ENCODE results near the gene GRHL1.
A peak's percentile ranks its signal among the peaks of the same experiment; 100 is the strongest.

Gene GRHL1

DNA sequence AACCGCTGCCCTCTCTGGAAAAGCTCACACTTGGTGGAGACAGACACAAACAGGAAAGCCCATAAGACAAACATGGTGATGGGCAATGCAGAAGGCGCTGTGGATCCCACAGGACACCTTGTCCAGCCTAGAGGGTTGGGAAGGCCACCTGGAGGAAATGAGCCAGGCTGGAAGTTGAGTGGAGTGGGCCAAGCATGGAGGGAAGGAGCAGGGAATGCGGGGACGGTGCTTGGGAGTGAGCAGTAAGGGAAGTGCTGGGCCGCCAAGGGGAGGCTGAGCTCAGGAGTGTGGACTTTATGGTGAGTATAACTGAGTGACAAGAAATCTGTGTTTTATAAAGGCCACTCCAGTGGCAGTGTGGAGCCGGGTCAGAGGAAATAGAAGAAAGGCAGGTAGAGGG, 2.8 kb upstream of the GRHL1 start:
- no peak for DNase-seq

DNA sequence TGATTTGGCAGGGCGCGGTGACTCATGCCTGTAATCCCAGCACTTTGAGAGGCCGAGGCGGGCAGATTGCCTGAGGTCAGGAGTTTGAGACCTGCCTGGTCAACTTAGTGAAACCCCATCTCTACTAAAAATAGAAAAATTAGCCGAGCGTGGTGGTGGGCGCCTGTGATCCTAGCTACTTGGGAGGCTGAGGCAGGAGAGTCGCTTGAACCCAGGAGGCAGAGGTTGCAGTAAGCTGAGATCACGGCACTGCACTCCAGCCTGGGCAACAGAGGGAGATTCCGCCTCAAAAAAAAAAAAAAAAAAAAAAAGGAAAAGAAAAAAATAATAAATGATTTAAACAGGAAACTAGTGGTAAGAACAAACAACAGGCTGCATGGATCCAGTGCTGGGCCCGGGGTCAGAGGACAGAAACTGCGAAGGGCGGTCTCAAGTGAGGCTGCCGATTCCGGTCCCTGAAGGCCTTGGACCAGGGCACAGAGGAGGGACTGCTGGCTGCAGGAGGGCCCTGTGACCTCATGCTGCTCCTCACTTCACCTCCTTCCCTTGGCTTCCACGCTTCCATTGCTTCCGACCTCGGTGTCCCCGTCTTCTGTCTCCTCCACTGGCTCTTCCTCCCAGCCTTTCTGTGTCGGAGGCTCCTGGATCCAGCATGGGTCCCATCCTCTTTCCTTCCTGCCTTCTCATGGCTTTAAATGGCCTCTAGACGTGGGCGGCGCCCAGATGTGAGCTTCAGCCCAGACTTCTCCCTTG, 2.1 kb upstream of the GRHL1 start:
- no peak for DNase-seq

DNA sequence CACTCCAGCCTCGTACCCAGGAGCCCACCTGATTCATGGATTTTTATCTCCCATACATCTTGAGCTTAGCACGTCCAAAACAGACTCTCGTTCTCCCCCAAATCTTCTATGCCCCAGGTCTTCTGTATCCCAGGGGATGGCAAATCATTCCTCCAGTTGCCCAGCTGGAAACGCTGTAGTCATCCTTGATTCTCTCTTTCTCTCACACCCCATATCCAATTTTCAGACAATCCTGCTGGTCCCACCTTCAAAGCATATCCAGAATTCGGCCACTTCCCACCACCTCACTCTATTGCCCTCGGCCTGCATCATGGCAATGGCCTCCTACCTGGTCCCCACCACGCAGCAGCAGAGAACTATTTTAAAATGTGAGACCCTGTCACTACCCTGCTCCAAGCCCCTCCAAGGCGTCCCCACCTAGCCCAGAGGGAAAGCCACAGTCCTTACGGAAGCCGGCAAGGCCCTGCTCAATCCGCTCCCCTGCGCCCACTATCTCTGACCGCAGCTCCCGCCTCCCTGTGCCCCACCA, 1.4 kb upstream of the GRHL1 start:
- no peak for DNase-seq

DNA sequence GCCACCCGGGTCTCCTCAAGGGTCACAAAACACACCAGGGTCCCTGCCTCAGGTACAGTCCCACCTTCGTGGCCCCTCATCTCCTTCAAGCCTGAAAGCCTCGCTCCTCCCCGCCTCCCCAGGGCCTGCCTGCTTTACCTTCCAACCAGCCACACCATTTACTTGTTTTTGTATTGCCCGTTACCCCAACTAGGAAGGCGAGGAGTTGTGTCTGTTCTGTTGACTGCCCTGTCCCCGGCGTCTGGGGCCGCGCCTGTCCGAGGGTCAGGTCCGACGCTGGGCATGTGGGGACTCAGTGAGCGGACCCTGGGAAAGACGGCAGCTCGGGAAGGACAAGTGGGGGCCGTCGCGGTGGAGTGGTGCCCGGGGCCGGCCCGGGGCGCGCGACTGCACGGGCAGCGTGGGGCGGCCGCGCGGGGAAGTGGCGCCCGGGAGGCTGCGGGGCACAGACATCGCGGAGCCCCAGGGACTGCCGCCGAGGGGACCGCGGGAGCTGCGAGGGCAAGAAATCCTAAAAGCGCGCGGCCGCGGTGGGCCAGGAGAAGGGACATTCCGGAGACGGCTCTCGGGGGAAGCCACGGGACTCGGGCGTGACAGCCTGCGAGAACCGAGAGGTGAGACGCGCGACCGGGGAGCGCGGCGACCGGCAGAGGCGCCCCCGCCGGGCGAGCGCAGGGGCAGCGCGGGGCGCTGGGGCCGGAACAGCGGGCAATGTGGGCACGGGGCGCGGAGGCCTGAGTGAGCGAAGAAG, 797 bp upstream of the GRHL1 start:
- peak; percentile 74 for DNase-seq

DNA sequence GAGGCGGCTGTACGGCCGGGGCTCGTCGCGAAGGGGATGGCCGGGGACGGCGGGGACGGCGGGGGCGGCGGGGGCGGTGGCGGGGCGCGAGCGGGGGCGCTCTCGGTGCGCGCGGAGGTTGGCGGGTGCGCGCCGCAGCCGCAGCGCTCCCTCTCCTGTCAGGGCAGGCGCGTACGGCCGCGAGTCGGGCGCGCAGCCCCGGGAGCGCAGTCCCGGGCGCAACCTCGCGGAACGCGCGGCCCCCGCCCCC, 296 bp upstream of the GRHL1 start:
- no peak for DNase-seq

DNA sequence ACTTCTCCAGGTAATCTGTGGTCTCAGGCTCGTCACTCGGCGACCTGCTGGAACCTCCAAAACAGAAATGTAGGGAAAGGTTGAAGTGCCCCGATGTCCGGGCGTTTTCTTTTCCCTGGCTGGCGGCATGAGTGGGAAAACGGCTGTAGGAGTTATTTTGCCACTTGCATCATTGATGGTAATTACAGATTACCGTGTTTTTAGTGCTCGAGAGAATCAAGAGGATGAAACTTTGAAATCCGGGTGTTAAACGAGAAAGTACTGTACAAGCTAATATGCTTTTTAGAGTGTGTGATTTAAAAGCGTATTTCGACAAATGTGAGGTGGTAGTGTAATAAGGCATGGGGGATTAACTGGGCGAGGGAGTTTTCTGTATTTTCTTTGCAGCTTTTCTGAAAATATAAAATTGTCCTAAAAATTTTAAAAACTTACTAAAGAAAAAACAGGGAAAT, 819 bp downstream of the GRHL1 start:
- DNase-seq = no peak

DNA sequence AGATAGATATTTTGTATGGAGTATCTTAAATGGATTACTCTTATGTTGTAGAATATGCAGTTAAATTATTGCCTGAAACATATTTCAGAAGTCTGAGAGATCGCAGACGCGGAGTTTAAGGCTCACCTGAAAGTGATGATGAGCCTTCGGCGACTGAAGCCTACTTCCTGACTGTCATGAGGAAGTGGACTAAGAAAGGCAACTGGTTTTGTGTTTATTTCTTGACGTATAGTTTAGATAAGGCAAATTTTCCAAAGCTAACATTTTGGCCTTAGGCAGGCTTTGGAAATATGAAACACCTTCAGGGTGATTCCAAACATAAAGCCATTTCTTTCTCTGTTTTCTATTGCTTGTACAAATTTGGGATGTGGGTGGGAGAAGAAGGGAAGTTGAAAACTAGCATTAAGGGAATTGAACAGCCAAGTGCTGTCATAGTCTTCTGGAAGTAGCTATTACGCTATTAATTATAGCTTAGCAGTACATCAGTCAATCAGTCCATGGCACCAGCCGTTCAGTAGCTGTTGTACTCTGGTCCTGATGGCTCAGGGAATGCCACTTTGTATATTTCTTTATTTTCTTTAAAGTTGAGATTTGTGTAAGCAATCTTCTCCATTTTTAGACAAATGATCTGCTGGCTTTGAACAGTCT, 1.5 kb downstream of the GRHL1 start:
- no peak for DNase-seq

DNA sequence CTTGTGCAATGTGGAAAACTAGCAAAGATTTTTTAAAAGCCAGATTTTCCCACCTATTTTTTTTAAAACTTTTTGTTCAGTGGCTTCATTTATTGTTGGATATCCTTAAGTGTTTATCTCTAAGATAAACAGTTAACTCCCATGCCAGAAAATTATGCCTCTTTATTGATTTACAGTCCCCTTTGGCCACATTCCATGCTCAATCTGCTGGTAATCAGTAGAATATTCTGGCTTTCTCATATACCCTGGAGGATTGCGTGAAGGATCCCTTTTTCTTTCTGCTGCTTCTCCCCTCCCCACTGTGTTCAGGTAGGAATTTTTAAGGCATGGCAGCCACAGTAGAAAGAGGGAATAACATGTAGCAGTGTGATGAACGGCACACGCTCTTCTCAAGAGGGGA, 2.6 kb downstream of the GRHL1 start:
- DNase-seq = no peak

DNA sequence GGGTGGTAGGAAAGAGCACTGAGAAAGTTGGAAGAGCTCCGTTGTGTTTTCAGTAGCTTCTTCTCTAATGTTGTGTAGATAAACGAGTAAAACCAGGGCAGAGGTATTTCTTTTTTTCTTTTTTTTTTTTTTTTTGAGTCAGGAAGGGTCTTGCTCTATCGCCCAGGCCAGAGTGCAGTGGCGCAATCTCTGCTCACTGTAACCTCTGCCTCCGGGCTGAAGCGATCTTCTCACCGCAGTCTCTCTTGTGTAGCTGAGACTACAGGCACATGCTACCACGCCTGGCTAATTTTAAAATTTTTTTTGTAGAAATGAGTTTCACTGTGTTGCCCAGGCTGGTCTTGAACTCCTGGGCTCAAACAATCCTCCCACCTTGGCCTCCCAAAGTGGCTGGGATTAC, 6.6 kb downstream of the GRHL1 start:
- DNase-seq = no peak

DNA sequence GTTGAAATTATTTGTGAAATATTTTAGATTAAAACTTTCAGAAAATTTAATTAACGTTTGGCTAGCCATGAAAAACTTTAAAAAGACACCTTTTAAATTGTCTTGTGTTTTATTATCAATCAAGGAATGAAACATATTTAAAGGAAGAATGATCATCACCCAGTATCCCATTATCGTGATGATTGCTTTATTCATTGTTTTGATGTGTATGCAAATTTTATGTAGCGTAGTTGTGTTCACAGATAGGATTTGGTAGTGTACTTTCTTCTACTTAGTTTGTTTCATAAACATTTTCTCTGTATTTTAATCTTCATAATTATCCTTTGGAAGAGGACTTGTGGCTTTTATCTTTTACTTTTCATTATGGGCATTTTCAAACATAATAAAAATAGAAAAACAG, 7.8 kb downstream of the GRHL1 start:
- DNase-seq = no peak

DNA sequence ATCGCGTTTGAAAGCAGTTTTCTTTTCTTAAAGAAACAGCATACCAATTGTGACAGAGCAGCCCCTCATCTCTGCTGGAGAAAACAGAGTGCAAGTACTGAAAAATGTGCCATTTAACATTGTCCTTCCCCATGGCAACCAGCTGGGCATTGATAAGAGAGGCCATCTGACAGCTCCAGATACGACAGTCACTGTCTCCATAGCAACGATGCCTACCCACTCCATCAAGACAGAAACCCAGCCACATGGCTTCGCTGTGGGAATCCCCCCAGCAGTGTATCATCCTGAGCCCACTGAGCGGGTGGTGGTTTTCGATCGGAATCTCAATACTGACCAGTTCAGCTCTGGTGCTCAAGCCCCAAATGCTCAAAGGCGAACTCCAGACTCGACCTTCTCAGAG, 9.5 kb downstream of the GRHL1 start:
- DNase-seq = no peak

DNA sequence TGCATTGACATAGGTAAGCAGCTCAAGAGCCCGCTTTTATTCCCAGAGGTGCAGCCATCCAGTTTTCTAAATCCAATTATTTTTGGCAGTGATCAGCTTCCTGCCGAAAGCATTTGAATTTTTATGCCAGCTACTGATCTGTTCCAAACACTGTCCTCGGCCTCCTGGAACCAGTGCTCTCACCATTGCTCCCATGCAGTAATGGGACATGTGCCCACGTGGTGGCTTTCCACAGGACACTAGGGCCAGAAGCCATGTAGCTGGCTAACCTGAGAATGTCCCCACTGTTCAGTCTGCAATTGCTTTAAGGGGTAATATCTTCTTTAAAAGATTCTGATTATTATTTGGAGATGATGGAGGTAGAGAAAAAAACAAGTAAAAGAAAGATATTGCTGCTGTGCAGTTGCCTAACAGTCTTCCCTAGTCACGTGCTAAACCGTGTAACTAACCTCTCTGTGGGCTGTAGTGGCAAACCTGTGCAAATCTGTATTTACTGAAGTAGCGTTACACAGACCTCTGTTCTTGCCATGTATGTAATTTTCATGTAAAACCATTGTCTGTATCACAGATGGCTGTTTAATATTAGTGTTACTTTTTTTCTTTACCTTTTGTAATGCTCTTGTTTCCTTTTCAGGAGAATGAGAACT, 13.0 kb downstream of the GRHL1 start:
- no peak for DNase-seq

DNA sequence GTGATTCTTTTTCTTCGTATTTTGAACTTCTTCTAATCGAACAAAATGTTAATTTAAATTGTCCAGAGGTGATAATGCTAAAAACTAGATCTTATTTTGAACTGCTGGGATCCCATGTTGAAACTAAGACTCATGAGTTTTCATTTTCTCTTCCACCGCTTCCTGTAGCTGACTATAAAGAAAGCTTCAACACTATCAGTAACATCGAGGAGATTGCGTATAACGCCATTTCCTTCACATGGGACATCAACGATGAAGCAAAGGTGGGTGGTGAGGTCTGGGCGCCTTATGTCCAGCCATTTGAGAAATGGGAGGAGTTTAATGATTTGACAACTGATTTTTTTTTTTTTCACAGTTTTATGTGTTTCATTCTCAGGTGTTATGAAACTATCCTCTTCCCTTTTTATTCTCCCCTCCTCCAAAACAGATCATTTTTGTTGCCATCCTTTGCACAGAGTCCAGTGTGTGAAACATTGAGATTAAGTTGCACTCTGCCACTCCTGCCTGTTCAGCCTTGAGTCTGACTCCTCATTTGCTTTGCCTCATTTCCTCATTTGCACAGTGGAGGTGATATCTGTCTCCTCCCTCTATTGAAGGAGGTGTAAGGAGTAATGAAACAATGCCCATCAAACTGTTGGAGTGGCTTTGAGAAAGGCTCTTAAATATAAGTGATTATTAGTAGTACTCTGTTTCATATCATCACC, 13.8 kb downstream of the GRHL1 start:
- no peak for DNase-seq

DNA sequence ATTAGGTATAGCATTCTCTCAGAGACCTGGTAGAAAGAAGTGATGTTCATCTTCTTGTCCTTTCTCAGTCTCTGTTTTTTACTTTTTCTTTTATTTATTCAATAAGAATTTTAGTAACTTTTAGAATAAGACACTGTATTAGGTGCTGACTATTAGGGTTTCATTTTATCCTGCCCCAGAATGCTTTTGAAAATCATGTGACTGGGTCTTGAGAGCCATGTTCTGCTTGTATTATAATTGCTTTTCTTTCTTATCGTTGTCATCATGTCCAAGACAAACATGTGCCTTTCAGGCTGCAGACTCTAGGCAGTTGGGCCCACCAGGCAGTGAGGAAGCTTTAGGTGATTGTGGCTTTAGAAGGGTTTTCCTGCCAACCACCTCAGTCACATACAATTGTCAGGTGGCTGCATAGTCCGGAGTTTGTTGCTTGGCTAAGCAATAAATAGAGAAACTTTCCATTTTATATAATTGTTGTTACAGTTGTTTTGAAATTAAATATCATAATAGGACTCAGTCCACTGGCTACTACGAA, 15.1 kb downstream of the GRHL1 start:
- no peak for DNase-seq

DNA sequence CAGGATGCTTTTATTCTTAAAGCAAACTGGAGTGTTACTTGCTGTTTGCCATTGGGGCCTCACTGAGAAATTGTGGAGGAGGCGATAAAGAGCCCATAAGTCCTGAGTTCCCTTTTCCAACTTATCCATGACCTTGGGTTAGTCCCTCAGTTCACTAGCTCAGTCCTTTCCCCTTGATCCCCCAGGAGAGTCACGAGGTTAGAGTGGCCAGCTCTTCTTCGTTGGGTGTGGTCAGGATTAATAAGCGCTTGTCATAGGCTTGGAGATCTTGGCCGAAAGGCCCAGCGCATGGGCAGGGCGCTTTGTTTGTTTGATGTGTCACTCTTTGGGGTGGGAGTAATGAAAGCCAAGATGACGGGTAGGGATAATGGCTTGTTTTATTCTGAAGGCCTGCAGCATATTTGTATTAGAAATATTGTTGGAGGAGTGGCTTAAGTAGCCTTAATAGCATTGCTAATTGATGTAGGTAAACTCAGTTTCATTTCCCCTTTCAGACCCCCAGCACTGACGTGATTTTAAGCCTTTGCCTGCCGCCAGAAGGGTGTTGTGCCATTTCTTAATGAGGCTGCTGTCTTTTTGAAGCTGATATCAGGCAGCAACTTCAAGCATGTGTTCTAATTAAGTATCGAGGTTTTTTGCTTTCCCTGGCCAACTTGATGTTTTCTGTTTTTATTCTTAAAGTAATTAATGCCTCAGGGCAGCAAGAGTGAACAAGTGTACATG, 15.7 kb downstream of the GRHL1 start:
- DNase-seq = no peak

DNA sequence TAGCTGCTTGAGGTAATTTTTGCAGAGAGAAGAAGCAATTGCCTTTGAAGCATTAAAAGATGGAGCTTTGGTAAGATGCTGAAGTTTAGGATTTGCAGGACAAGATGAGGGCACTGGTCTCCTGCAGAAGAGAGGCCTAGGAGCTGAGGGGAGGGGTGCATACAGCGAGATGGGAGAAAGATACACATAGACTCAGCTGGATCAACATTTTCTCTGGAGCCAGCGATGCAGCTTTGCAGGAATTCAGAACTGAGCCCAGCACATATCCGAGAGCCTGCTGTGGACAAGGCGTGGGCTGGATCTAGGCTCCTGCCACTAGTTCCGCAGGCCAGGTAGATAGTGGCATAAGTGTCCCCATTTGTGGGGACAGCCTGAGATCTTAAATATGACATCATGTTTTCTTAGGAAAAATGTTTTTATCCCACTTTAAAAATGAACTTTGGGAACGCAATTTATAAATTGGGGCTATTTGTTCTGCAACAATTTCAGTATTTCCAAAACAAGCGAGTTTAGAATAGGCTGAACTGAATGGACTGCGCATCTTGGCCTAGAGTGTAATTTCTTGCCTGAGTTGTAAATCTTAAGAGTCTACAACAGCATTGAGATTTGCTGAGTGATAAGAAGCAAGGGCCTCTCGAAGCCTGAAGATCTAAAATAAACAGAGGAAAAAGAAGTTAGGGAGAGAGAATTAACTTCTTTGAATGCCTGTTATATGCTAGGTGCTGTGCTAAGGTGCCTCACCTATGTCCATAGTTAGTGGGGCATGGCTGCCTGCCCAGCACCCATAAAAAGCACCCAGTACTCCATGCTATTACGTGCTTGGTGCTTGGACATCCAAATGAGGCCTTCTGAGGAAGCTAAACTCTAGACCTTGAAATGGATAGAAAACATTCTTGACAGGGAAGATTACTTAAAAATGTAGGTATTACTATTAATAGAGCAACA, 17.3 kb downstream of the GRHL1 start:
- no peak for DNase-seq

DNA sequence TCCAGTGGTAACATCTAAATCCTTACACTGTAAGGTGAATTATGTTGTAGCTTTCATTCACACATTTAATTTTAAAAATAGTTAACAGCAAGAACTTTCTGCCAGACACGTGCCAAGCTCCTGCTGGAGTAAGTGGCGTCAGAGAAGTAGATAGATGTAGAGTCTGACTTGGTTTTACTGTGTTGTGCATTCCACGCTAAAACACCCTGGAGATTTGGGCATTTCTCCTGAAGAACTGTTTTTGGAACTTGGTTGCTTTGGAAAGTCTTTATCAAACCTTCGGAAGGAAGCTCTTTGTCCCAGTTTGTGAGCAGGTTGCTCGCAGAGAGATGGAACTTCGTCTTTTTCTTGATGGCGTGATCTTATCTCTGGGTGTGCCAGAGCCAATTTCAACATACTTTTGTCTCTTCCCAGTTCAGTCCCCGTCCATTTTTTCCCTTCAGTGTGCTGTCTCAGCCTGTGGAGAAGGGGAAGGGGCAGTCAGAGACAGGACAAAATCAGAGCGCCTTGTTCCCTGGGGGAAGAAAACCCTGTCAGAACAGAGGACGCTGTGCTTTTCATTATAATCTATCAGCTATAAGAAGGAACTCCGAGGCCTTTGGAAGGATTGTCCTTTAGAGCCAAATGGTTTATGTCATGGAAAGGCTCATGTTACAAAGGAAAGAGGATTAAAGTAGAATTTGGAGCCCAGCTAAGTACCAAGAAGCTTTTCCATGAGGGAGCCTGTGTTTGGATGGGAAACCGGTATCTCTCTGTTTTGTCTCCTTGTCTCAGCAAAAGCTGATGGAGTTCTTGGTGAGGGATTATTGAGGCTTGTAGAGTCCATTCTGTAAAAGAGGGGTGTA, 18.9 kb downstream of the GRHL1 start:
- DNase-seq = no peak

DNA sequence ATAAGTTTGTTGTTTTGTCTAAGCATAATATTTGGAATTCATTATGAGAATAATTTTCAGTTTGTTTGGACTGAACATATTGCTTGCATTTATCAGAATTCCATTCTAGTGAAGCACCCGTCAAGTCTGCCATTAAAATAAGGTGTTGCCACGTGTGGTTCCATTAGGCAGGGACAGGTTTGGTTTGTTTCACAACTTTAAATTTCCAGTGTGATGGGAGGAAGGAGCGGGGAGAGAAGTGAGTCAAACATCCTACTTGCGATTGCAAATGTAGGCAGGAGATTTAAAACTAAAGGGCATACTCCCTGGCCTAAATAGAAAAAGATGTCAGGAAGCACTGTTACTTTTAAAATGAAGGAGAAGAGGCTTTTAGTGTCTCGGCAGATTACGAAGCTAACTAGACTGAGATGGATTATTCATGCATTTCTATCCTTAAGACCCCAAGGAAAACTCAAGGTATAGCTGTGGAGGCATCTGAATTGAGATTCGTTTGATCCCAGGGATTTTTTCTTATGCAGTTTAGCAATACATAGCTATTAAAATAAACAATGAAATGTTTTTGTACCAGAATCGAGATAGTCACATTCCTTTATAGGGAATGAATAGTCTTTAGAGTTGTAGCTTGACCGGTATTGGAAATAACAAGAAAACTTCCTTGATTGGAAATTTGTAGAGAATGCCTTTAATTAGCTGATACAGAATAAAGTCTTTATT, 19.8 kb downstream of the GRHL1 start:
- no peak for DNase-seq

DNA sequence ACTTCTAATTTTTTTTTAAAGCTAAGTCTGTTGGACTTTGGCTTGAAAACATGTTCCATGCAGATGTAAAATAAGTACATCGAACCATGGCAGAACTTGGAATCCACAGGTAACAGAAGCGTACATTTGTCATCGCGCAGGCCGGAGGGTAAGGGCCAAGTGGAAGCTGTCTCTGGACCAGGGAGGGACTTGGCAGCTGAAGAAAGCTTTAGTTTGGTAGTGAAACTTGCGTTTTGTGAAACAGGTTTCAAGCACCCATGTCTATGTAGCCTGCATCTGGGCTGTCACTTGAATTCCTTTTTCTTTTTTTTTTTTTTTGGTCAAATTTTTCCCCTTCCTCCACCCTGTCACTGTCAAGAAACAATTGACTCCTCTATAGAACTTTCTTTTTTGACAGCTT, 20.4 kb downstream of the GRHL1 start:
- no peak for DNase-seq
